Testis (tissue), 2 donors: ENCODE data around the gene ANKRD55.

Source experiments
- POLR2A ChIP-seq: fragments of 450-650 bp; IDR thresholded peaks from one replicate; pipeline ENCODE4 v1.6.1; 2017; ENCODE audit warnings: antibody characterized with exemption, mild to moderate bottlenecking, moderate library complexity
- TF ChIP-seq, protein P1 (sequence below), 3 experiments: fragments of 450-650 bp in 2 of 3; fragments of 200-600 bp in 1 of 3; sonication (generic) in 1 of 3; IDR thresholded peaks; one replicate each; pipeline ENCODE4 v1.5.1; 2016 to 2019; ENCODE audit warnings: antibody characterized with exemption in 3 of 3, mild to moderate bottlenecking in 2 of 3, moderate library complexity in 1 of 3

DNA sequence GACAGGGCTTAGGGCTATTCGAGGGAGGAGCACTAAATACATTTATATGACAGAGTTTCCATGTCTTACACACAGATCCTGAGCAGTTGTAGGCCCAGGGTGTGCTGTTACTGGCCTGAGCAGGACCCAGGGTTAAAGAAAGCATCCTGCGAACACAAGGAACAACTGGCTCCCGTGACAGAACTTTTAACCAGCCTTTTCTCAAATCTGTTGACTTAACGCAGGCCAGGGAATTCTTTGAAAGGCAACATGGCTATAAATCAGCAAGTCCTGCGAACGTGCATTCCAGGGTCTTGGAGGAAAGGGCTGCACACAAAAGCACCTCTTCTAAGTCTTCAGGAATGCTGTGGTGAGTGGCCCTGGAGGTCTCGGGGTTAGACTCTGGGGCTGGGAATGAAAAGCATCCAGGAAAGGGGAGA lies 45.2 kb upstream of the ANKRD55 start:
- TF ChIP-seq POLR2A = no peak
- TF ChIP-seq, protein P1, sequence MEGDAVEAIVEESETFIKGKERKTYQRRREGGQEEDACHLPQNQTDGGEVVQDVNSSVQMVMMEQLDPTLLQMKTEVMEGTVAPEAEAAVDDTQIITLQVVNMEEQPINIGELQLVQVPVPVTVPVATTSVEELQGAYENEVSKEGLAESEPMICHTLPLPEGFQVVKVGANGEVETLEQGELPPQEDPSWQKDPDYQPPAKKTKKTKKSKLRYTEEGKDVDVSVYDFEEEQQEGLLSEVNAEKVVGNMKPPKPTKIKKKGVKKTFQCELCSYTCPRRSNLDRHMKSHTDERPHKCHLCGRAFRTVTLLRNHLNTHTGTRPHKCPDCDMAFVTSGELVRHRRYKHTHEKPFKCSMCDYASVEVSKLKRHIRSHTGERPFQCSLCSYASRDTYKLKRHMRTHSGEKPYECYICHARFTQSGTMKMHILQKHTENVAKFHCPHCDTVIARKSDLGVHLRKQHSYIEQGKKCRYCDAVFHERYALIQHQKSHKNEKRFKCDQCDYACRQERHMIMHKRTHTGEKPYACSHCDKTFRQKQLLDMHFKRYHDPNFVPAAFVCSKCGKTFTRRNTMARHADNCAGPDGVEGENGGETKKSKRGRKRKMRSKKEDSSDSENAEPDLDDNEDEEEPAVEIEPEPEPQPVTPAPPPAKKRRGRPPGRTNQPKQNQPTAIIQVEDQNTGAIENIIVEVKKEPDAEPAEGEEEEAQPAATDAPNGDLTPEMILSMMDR (IDR thresholded peaks at IDR 0.05) = no peak
